ENCODE measurements around the gene CCDC60. TPM values are rescaled to one million over a fixed set of nuclear protein-coding genes. Genes with fewer than 3 reads are reported as not detected.

Gene CCDC60
- total RNA-seq, 1 donor from 2014 or later, result not detected

- Mint-ChIP-seq H3K36me3 (ENCODE audit: low read depth) (no peaks in the 10 kb centered on the region), H3K27me3 (ENCODE audit: low read depth) (no peaks in the 10 kb centered on the region), H3K4me3 (ENCODE audit: low read depth) (no peak overlapping the region), H3K27ac (no peak overlapping the region), H3K9me3 (no peaks in the 10 kb centered on the region), H3K4me1 (ENCODE audit: low read depth) (no peaks in the 10 kb centered on the region)
- no peak for DNase-seq (ENCODE audit: low spot score)
- intact Hi-C loops (cut with micrococcal nuclease), result no loop called here
Observed at GRCh38 chr12:119312904-119313303, 21.6 kb upstream of the CCDC60 start.

GRCh38 chr12:119314290-119314689 is 20.2 kb upstream of the CCDC60 start:
- Mint-ChIP-seq H3K27ac (no peak overlapping the region), H3K27me3 (ENCODE audit: low read depth) (no peaks in the 10 kb centered on the region), H3K4me3 (ENCODE audit: low read depth) (no peak overlapping the region), H3K4me1 (ENCODE audit: low read depth) (no peaks in the 10 kb centered on the region), H3K36me3 (ENCODE audit: low read depth) (no peaks in the 10 kb centered on the region), H3K9me3 (no peaks in the 10 kb centered on the region)
- intact Hi-C loops (cut with micrococcal nuclease), result no loop called here
- DNase-seq (ENCODE audit: low spot score), result no peak

- Mint-ChIP-seq H3K27me3 (ENCODE audit: low read depth) (no peaks in the 10 kb centered on the region), H3K4me3 (ENCODE audit: low read depth) (no peak overlapping the region), H3K27ac (no peak overlapping the region), H3K9me3 (no peaks in the 10 kb centered on the region), H3K4me1 (ENCODE audit: low read depth) (no peaks in the 10 kb centered on the region), H3K36me3 (ENCODE audit: low read depth) (no peaks in the 10 kb centered on the region)
- intact Hi-C loops (cut with micrococcal nuclease), result no loop called here
- no peak for DNase-seq (ENCODE audit: low spot score)
Observed at GRCh38 chr12:119319638-119320037, 14.9 kb upstream of the CCDC60 start.

- H3K9me3 Mint-ChIP-seq, result no peaks in the 10 kb centered on the region
- no peaks in the 10 kb centered on the region for H3K27me3 Mint-ChIP-seq (ENCODE audit: low read depth)
- no peak for DNase-seq (ENCODE audit: low spot score)
- H3K36me3 Mint-ChIP-seq (ENCODE audit: low read depth), result no peaks in the 10 kb centered on the region
- H3K4me3 Mint-ChIP-seq (ENCODE audit: low read depth), result no peak overlapping the region
- intact Hi-C loops (cut with micrococcal nuclease), result no loop called here
- H3K4me1 Mint-ChIP-seq (ENCODE audit: low read depth), result no peaks in the 10 kb centered on the region
- no peak overlapping the region for H3K27ac Mint-ChIP-seq
Observed at GRCh38 chr12:119320678-119321077, 13.9 kb upstream of the CCDC60 start.

GRCh38 chr12:119322301-119322723 is 12.2 kb upstream of the CCDC60 start:
- no peak for DNase-seq (ENCODE audit: low spot score)
- Mint-ChIP-seq H3K4me1 (ENCODE audit: low read depth) (no peaks in the 10 kb centered on the region), H3K4me3 (ENCODE audit: low read depth) (no peak overlapping the region), H3K9me3 (no peaks in the 10 kb centered on the region), H3K36me3 (ENCODE audit: low read depth) (no peaks in the 10 kb centered on the region), H3K27ac (no peak overlapping the region), H3K27me3 (ENCODE audit: low read depth) (no peaks in the 10 kb centered on the region)
- intact Hi-C loops (cut with micrococcal nuclease), result no loop called here

- H3K4me3 Mint-ChIP-seq (ENCODE audit: low read depth), result no peak overlapping the region
- DNase-seq (ENCODE audit: low spot score), result no peak
- intact Hi-C loops (cut with micrococcal nuclease), result no loop called here
- no peaks in the 10 kb centered on the region for H3K27me3 Mint-ChIP-seq (ENCODE audit: low read depth)
- H3K36me3 Mint-ChIP-seq (ENCODE audit: low read depth), result no peaks in the 10 kb centered on the region
- no peak overlapping the region for H3K27ac Mint-ChIP-seq
- H3K4me1 Mint-ChIP-seq (ENCODE audit: low read depth), result no peaks in the 10 kb centered on the region
- no peaks in the 10 kb centered on the region for H3K9me3 Mint-ChIP-seq
Observed at GRCh38 chr12:119325813-119326212, 8.7 kb upstream of the CCDC60 start.

GRCh38 chr12:119326341-119326740 is 8.2 kb upstream of the CCDC60 start:
- Mint-ChIP-seq H3K4me1 (ENCODE audit: low read depth) (no peaks in the 10 kb centered on the region), H3K9me3 (no peaks in the 10 kb centered on the region), H3K27me3 (ENCODE audit: low read depth) (no peaks in the 10 kb centered on the region), H3K4me3 (ENCODE audit: low read depth) (no peak overlapping the region), H3K27ac (no peak overlapping the region), H3K36me3 (ENCODE audit: low read depth) (no peaks in the 10 kb centered on the region)
- DNase-seq (ENCODE audit: low spot score), result no peak
- intact Hi-C loops (cut with micrococcal nuclease), result no loop called here

- no peaks in the 10 kb centered on the region for H3K4me1 Mint-ChIP-seq (ENCODE audit: low read depth)
- H3K27me3 Mint-ChIP-seq (ENCODE audit: low read depth), result peaks cover 1% of the 10 kb centered on the region
- H3K9me3 Mint-ChIP-seq, result no peaks in the 10 kb centered on the region
- H3K36me3 Mint-ChIP-seq (ENCODE audit: low read depth), result no peaks in the 10 kb centered on the region
- H3K27ac Mint-ChIP-seq, result no peak overlapping the region
- intact Hi-C loops (cut with micrococcal nuclease), result no loop called here
- no peak overlapping the region for H3K4me3 Mint-ChIP-seq (ENCODE audit: low read depth)
- no peak for DNase-seq (ENCODE audit: low spot score)
Observed at GRCh38 chr12:119327471-119327870, 7.1 kb upstream of the CCDC60 start.

GRCh38 chr12:119328111-119328510 is 6.4 kb upstream of the CCDC60 start:
- Mint-ChIP-seq H3K4me3 (ENCODE audit: low read depth) (no peak overlapping the region), H3K27ac (no peak overlapping the region), H3K27me3 (ENCODE audit: low read depth) (peaks cover 2% of the 10 kb centered on the region), H3K9me3 (no peaks in the 10 kb centered on the region), H3K36me3 (ENCODE audit: low read depth) (no peaks in the 10 kb centered on the region), H3K4me1 (ENCODE audit: low read depth) (no peaks in the 10 kb centered on the region)
- no peak for DNase-seq (ENCODE audit: low spot score)
- intact Hi-C loops (cut with micrococcal nuclease), result no loop called here

GRCh38 chr12:119338593-119339363 is 4.2 kb downstream of the CCDC60 start:
- H3K36me3 Mint-ChIP-seq (ENCODE audit: low read depth), result no peaks in the 10 kb centered on the region
- H3K9me3 Mint-ChIP-seq, result peaks cover 4% of the 10 kb centered on the region
- no peak overlapping the region for H3K4me3 Mint-ChIP-seq (ENCODE audit: low read depth)
- H3K27me3 Mint-ChIP-seq (ENCODE audit: low read depth), result peaks cover 1% of the 10 kb centered on the region
- no peak for DNase-seq (ENCODE audit: low spot score)
- H3K27ac Mint-ChIP-seq, result no peak overlapping the region
- intact Hi-C loops (cut with micrococcal nuclease), result no loop called here
- no peaks in the 10 kb centered on the region for H3K4me1 Mint-ChIP-seq (ENCODE audit: low read depth)

GRCh38 chr12:119340578-119340977 is 6.0 kb downstream of the CCDC60 start:
- no peak overlapping the region for H3K4me3 Mint-ChIP-seq (ENCODE audit: low read depth)
- no peaks in the 10 kb centered on the region for H3K36me3 Mint-ChIP-seq (ENCODE audit: low read depth)
- H3K27ac Mint-ChIP-seq, result no peak overlapping the region
- H3K27me3 Mint-ChIP-seq (ENCODE audit: low read depth), result no peaks in the 10 kb centered on the region
- H3K4me1 Mint-ChIP-seq (ENCODE audit: low read depth), result no peaks in the 10 kb centered on the region
- peaks cover 4% of the 10 kb centered on the region for H3K9me3 Mint-ChIP-seq
- DNase-seq (ENCODE audit: low spot score), result no peak
- intact Hi-C loops (cut with micrococcal nuclease), result no loop called here

- intact Hi-C loops (cut with micrococcal nuclease), result no loop called here
- Mint-ChIP-seq H3K27ac (no peak overlapping the region), H3K4me1 (ENCODE audit: low read depth) (no peaks in the 10 kb centered on the region), H3K9me3 (peaks cover 4% of the 10 kb centered on the region), H3K27me3 (ENCODE audit: low read depth) (no peaks in the 10 kb centered on the region), H3K4me3 (ENCODE audit: low read depth) (no peak overlapping the region), H3K36me3 (ENCODE audit: low read depth) (no peaks in the 10 kb centered on the region)
- no peak for DNase-seq (ENCODE audit: low spot score)
Observed at GRCh38 chr12:119341020-119341419, 6.5 kb downstream of the CCDC60 start.

GRCh38 chr12:119341988-119342387 is 7.5 kb downstream of the CCDC60 start:
- H3K27me3 Mint-ChIP-seq (ENCODE audit: low read depth), result no peaks in the 10 kb centered on the region

GRCh38 chr12:119343130-119343529 is 8.6 kb downstream of the CCDC60 start:
- no peak overlapping the region for H3K4me3 Mint-ChIP-seq (ENCODE audit: low read depth)
- H3K27me3 Mint-ChIP-seq (ENCODE audit: low read depth), result no peaks in the 10 kb centered on the region
- peaks cover 4% of the 10 kb centered on the region for H3K9me3 Mint-ChIP-seq
- no peak for DNase-seq (ENCODE audit: low spot score)
- intact Hi-C loops (cut with micrococcal nuclease), result no loop called here
- H3K4me1 Mint-ChIP-seq (ENCODE audit: low read depth), result no peaks in the 10 kb centered on the region
- no peak overlapping the region for H3K27ac Mint-ChIP-seq
- no peaks in the 10 kb centered on the region for H3K36me3 Mint-ChIP-seq (ENCODE audit: low read depth)

More at GRCh38 chr12:119341988-119342387, 7.5 kb downstream of the CCDC60 start:
- Mint-ChIP-seq H3K4me1 (ENCODE audit: low read depth) (no peaks in the 10 kb centered on the region), H3K9me3 (peaks cover 4% of the 10 kb centered on the region), H3K27ac (no peak overlapping the region), H3K4me3 (ENCODE audit: low read depth) (no peak overlapping the region), H3K36me3 (ENCODE audit: low read depth) (no peaks in the 10 kb centered on the region)
- DNase-seq (ENCODE audit: low spot score), result no peak
- intact Hi-C loops (cut with micrococcal nuclease), result no loop called here
